ENCODE measurements around the gene MPDZ.

The MPDZ gene

GRCh38 chr9:13109781-13110180, 169.7 kb downstream of the MPDZ start (continued):
- TF ChIP-seq ZNF223 (tag by site-specific recombination; IDR thresholded peaks at IDR 0.05) (no peak), ZFHX2 (tag by site-specific recombination; conservative IDR thresholded peaks at IDR 0.05) (no peak), ZNF654 (tag by site-specific recombination; IDR thresholded peaks at IDR 0.05; ENCODE audit: low read depth) (no peak), ZNF416 (tag by site-specific recombination; IDR thresholded peaks at IDR 0.05) (no peak), WT1 (tag by site-specific recombination; IDR thresholded peaks at IDR 0.05) (no peak), GFI1B (tag by site-specific recombination; IDR thresholded peaks at IDR 0.05) (no peak), SCRT2 (tag by site-specific recombination; IDR thresholded peaks at IDR 0.05) (no peak)
- TF ChIP-seq, protein P1, sequence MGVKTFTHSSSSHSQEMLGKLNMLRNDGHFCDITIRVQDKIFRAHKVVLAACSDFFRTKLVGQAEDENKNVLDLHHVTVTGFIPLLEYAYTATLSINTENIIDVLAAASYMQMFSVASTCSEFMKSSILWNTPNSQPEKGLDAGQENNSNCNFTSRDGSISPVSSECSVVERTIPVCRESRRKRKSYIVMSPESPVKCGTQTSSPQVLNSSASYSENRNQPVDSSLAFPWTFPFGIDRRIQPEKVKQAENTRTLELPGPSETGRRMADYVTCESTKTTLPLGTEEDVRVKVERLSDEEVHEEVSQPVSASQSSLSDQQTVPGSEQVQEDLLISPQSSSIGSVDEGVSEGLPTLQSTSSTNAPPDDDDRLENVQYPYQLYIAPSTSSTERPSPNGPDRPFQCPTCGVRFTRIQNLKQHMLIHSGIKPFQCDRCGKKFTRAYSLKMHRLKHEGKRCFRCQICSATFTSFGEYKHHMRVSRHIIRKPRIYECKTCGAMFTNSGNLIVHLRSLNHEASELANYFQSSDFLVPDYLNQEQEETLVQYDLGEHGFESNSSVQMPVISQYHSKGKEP (tag by site-specific recombination; IDR thresholded peaks at IDR 0.05) = no peak
- TF ChIP-seq, protein P2, sequence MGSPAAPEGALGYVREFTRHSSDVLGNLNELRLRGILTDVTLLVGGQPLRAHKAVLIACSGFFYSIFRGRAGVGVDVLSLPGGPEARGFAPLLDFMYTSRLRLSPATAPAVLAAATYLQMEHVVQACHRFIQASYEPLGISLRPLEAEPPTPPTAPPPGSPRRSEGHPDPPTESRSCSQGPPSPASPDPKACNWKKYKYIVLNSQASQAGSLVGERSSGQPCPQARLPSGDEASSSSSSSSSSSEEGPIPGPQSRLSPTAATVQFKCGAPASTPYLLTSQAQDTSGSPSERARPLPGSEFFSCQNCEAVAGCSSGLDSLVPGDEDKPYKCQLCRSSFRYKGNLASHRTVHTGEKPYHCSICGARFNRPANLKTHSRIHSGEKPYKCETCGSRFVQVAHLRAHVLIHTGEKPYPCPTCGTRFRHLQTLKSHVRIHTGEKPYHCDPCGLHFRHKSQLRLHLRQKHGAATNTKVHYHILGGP (tag by site-specific recombination; IDR thresholded peaks at IDR 0.05) = no peak

DNA sequence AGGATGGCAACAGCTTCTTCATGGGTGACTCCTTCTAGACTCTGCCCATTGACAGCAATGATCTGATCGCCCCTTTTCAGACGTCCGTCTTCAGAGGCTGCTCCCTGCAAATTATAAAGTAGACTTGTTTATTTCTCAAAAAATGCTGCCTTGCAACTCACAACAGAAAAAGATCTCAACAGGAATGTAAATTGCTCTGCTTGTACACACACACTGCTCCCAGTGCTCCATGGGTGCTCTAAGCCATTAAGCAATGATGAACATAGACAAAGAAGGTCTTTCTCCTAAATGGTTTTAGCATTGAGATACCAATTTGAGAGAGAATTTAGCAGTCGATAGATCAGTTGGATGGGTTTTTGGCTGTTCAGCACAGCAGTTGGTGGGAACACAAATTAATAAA, 172.5 kb downstream of the MPDZ start:
- ChIA-PET POLR2A (no interaction called here), CTCF (interaction anchor here (0.7 kb wide), 1 partner anchor 388 kb away, joined by 3 read pairs; no protein-coding TSS in a partner anchor)
- peaks cover 12 to 58% of the 10 kb centered on the region in 2 experiments for H3K36me3 ChIP-seq (ENCODE audit: control insufficient read depth in 2 of 2, insufficient read depth in 1 of 2, low read length in 2 of 2)
- H3K27ac ChIP-seq (ENCODE audit: extremely low read depth, low read depth, low read length) = no peak overlapping the region
- H3K4me3 ChIP-seq (ENCODE audit: low read depth, low read length) = no peak overlapping the region
- TF ChIP-seq ZEB2 (tag by site-specific recombination; IDR thresholded peaks at IDR 0.05) = no peak
- TF ChIP-seq, protein P3, sequence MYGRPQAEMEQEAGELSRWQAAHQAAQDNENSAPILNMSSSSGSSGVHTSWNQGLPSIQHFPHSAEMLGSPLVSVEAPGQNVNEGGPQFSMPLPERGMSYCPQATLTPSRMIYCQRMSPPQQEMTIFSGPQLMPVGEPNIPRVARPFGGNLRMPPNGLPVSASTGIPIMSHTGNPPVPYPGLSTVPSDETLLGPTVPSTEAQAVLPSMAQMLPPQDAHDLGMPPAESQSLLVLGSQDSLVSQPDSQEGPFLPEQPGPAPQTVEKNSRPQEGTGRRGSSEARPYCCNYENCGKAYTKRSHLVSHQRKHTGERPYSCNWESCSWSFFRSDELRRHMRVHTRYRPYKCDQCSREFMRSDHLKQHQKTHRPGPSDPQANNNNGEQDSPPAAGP (tag by site-specific recombination; IDR thresholded peaks at IDR 0.05) = no peak
- TF ChIP-seq HOXA7 (CRISPR knock-in tag; IDR thresholded peaks at IDR 0.05; ENCODE audit: borderline replicate concordance) = no peak
- TF ChIP-seq, protein P4, sequence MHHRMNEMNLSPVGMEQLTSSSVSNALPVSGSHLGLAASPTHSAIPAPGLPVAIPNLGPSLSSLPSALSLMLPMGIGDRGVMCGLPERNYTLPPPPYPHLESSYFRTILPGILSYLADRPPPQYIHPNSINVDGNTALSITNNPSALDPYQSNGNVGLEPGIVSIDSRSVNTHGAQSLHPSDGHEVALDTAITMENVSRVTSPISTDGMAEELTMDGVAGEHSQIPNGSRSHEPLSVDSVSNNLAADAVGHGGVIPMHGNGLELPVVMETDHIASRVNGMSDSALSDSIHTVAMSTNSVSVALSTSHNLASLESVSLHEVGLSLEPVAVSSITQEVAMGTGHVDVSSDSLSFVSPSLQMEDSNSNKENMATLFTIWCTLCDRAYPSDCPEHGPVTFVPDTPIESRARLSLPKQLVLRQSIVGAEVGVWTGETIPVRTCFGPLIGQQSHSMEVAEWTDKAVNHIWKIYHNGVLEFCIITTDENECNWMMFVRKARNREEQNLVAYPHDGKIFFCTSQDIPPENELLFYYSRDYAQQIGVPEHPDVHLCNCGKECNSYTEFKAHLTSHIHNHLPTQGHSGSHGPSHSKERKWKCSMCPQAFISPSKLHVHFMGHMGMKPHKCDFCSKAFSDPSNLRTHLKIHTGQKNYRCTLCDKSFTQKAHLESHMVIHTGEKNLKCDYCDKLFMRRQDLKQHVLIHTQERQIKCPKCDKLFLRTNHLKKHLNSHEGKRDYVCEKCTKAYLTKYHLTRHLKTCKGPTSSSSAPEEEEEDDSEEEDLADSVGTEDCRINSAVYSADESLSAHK (tag by site-specific recombination; IDR thresholded peaks at IDR 0.05) = no peak
- TF ChIP-seq ZNF404 (tag by site-specific recombination; IDR thresholded peaks at IDR 0.05) = no peak
- no peak for TF ChIP-seq ZNF146 (tag by site-specific recombination; IDR thresholded peaks at IDR 0.05)
- no peak for TF ChIP-seq ZNF658 (tag by site-specific recombination; IDR thresholded peaks at IDR 0.05)
- no peak for TF ChIP-seq ZNF138 (tag by site-specific recombination; IDR thresholded peaks at IDR 0.05; ENCODE audit: borderline replicate concordance)
- no peak for TF ChIP-seq ZNF433 (tag by site-specific recombination; IDR thresholded peaks at IDR 0.05; ENCODE audit: low read depth)
- no peak for TF ChIP-seq ZNF623 (tag by site-specific recombination; IDR thresholded peaks at IDR 0.05)
- no peak for TF ChIP-seq ZFHX2 (tag by site-specific recombination; conservative IDR thresholded peaks at IDR 0.05)
- no peak for TF ChIP-seq PRDM1 (tag by site-specific recombination; IDR thresholded peaks at IDR 0.05)
- no peak for TF ChIP-seq ZNF398 (tag by site-specific recombination; IDR thresholded peaks at IDR 0.05)
- TF ChIP-seq ZNF174 (tag by site-specific recombination; IDR thresholded peaks at IDR 0.05) = no peak
- TF ChIP-seq ZSCAN18 (tag by site-specific recombination; IDR thresholded peaks at IDR 0.05) = no peak
- no peak for TF ChIP-seq ZNF335 (tag by site-specific recombination; conservative IDR thresholded peaks at IDR 0.05)
- no peak for TF ChIP-seq ZNF664 (tag by site-specific recombination; IDR thresholded peaks at IDR 0.05)
- TF ChIP-seq ZNF624 (tag by site-specific recombination; IDR thresholded peaks at IDR 0.05) = no peak
- H3K9me3 ChIP-seq (ENCODE audit: control insufficient read depth, insufficient read depth, low read depth, low read length) = no peaks in the 10 kb centered on the region
- no peaks in the 10 kb centered on the region for H3K4me1 ChIP-seq (ENCODE audit: control insufficient read depth, insufficient read depth, low read length)
